GM23248 (cell line): Measurements from ENCODE around the gene TLR9. TPM values are rescaled to one million over a fixed set of nuclear protein-coding genes. Genes with fewer than 3 reads are reported as not detected.

Experiments used
- DNase-seq: peaks from one replicate; pipeline ENCODE4 v3.0.0-alpha.2; 2015
- H2AFZ ChIP-seq: fragments of 200-600 bp; sonication (generic); 2 replicates; pipeline ENCODE4 v1.6.1; 2016; ENCODE audit warnings: antibody characterized with exemption
- H3F3A ChIP-seq: fragments of 200-600 bp; sonication (generic); 2 replicates; pipeline ENCODE4 v1.6.1; 2016; ENCODE audit warnings: mild to moderate bottlenecking, antibody characterized with exemption, mixed run types; ENCODE audit not compliant: insufficient read depth
- H3K27ac ChIP-seq: fragments of 200-600 bp; sonication (generic); 2 replicates; pipeline ENCODE4 v1.5.1; 2016; ENCODE audit warnings: mild to moderate bottlenecking
- H3K27me3 ChIP-seq: fragments of 200-600 bp; sonication (generic); replicated peaks from 2 replicates; pipeline ENCODE4 v1.6.1; 2016; ENCODE audit warnings: mild to moderate bottlenecking; ENCODE audit not compliant: insufficient read depth
- H3K36me3 ChIP-seq: fragments of 200-600 bp; sonication (generic); 2 replicates; pipeline ENCODE4 v1.6.1; 2016; ENCODE audit warnings: low read depth, mild to moderate bottlenecking
- H3K4me1 ChIP-seq: fragments of 200-600 bp; sonication (generic); 2 replicates; pipeline ENCODE4 v1.6.1; 2016; ENCODE audit warnings: mild to moderate bottlenecking; ENCODE audit not compliant: insufficient read depth
- H3K4me2 ChIP-seq: fragments of 200-600 bp; sonication (generic); one replicate; pipeline ENCODE4 v1.6.1; 2016; ENCODE audit warnings: mild to moderate bottlenecking; ENCODE audit not compliant: unreplicated experiment
- H3K4me3 ChIP-seq: fragments of 200-600 bp; sonication (generic); 2 replicates; pipeline ENCODE4 v1.5.1; 2016; ENCODE audit warnings: mild to moderate bottlenecking
- H3K79me2 ChIP-seq: fragments of 200-600 bp; sonication (generic); 2 replicates; pipeline ENCODE4 v1.6.1; 2016; ENCODE audit warnings: mild to moderate bottlenecking; ENCODE audit not compliant: insufficient read depth
- H3K9ac ChIP-seq: fragments of 200-600 bp; sonication (generic); 2 replicates; pipeline ENCODE4 v1.6.1; 2016; ENCODE audit warnings: mild to moderate bottlenecking
- H3K9me2 ChIP-seq: fragments of 200-600 bp; sonication (generic); 2 replicates; pipeline ENCODE4 v1.6.1; 2016; ENCODE audit warnings: mixed run types, mild to moderate bottlenecking, moderate library complexity; ENCODE audit not compliant: insufficient read depth
- H3K9me3 ChIP-seq: fragments of 200-600 bp; sonication (generic); one replicate; pipeline ENCODE4 v1.6.1; 2017; ENCODE audit warnings: low read depth
- H4K20me1 ChIP-seq: fragments of 200-600 bp; sonication (generic); 2 replicates; pipeline ENCODE4 v1.6.0; 2016; ENCODE audit not compliant: insufficient read depth
- EZH2 ChIP-seq: fragments of 200-600 bp; sonication (generic); IDR thresholded peaks from 2 replicates; pipeline ENCODE4 v1.6.1; 2018; ENCODE audit warnings: antibody characterized with exemption, mild to moderate bottlenecking; ENCODE audit not compliant: insufficient read depth, poor library complexity, severe bottlenecking
- EZH2phosphoT487 ChIP-seq: fragments of 200-600 bp; sonication (generic); IDR thresholded peaks from 2 replicates; pipeline ENCODE4 v1.6.1; 2018; ENCODE audit warnings: antibody characterized with exemption, moderate library complexity, mild to moderate bottlenecking, low read depth; ENCODE audit not compliant: insufficient read depth
- WGBS, 2 experiments: methylation state at CpG; one replicate each; pipeline ENCODE4 v1.1.6; 2015 to 2017; ENCODE audit warnings: low lambda C conversion rate in 2 of 2, low coverage in 1 of 2; ENCODE audit errors: missing lambda C conversion rate in 2 of 2; 5-methylcytosine and 5-hydroxymethylcytosine counted together
- in situ Hi-C: fragments of 300-500 bp; cut with MboI; formaldehyde crosslinking; loops from 2 replicates; pipeline ENCODE4 v1.15.0; 2020
- polyA plus RNA-seq: library from polyadenylated mRNA; unstranded; fragments of >200 nt; fragmentation: Nextera tagmentation; extraction: Ambion mirVana; gene quantifications from 2 replicates; pipeline ENCODE4 v1.2.1, GENCODE V29; 2016
- total RNA-seq: library from RNA; depleted of rRNA; stranded (reverse); fragments of >200 nt; shearing (Covaris generic); gene quantifications from 2 replicates; pipeline ENCODE4 v1.2.3, GENCODE V29; 2014

TLR9 gene
- total and polyA plus RNA-seq, 2 experiments from 2014 or later, result not detected

DNA sequence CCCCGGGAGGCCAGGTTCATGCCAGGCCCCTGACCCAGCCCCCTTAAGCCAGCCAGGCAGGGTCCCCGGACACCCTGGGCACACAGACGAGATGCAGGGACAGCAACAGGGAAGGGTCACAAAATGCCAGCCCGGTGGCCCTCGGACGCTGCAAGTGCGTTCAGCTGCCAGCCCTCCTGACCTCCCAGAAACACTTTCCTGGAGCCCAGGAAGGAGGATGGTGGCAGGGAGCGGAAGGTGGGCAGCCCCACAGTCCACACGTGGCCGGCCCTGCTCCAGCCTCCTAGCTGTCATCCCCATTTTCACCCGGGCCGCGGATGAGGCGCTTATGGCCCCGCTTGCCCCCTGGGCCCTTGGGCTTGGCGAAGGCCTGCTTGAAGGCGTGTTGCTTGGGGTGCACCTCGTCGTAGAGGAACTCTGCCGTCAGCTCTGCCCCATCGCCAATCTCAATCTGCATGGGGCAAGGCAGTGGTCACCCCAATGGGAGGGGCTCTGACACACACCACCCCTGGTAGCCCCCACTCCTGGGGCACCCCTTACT is 3.4 kb upstream of the TLR9 start:
- Histone ChIP-seq H3K9me2 (no peaks in the 10 kb centered on the region), H3K9ac (no peak overlapping the region), H3K4me2 (no peak overlapping the region), H4K20me1 (no peaks in the 10 kb centered on the region), H3K9me3 (no peaks in the 10 kb centered on the region), H3K36me3 (peaks cover 12% of the 10 kb centered on the region; the same call in 1 of the 2 replicates), H3K79me2 (peaks cover 20% of the 10 kb centered on the region), H3K4me1 (no peaks in the 10 kb centered on the region), H2AFZ (no peak overlapping the region), H3F3A (no peaks in the 10 kb centered on the region), H3K4me3 (no peak overlapping the region), H3K27ac (no peak overlapping the region), H3K27me3 (no peaks in the 10 kb centered on the region)
- no peak for TF ChIP-seq EZH2
- no peak for TF ChIP-seq EZH2phosphoT487
- 91 to 96% methylated on average over 21 of the region's 21 CpGs for WGBS, 2 experiments
- no peak for DNase-seq
- in situ Hi-C loops, result no loop called here

DNA sequence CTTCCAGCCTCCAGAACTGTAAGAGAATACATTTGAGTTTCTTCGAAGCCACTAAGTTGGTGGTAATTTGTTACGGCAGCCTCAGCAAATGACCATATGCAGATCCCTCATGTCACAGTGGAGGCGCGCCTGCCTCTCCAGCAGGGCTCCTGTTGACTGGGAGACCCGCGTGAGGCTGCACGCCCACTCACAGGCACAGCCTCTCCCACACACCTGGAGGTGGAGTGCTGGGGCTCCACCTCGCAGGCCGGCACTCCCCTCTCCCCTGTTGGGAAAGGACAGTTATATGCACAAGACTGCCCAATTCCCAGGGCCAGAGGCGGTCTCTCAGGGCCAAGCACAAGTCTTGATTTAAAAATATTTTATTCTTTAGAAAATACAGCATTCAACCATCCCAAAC is 2.8 kb upstream of the TLR9 start:
- no peaks in the 10 kb centered on the region for H4K20me1 ChIP-seq
- no peak overlapping the region for H3K4me2 ChIP-seq

DNA sequence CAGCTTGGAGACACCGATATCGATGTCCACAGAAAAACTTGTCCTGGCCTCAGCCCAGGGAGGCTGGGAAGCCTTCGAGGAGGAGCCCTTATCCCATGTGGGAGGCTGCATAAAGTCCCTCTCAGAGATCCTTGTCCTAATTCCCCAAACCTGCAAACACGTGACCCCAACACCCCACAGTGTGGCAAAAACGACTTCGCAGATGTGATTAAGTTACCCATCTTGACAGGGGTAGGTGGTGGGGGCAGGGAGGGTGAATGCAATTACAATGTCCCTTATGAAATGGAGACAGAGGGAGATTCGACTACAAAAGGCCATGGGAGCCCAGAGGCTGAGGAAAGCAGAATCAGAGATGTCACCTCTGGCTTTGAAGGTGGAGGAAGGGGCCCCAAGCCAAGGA is 2.3 kb upstream of the TLR9 start:
- peaks cover 12% of the 10 kb centered on the region; the same call in 1 of the 2 replicates for H3K36me3 ChIP-seq
- TF ChIP-seq EZH2phosphoT487 (no peak), EZH2 (no peak)
- H3F3A ChIP-seq, result no peaks in the 10 kb centered on the region
- no peak overlapping the region for H3K27ac ChIP-seq
- no peaks in the 10 kb centered on the region for H4K20me1 ChIP-seq
- H3K4me3 ChIP-seq, result no peak overlapping the region
- H2AFZ ChIP-seq, result no peak overlapping the region
- in situ Hi-C loops, result no loop called here
- H3K27me3 ChIP-seq, result no peaks in the 10 kb centered on the region
- no peaks in the 10 kb centered on the region for H3K9me3 ChIP-seq
- H3K4me1 ChIP-seq, result no peaks in the 10 kb centered on the region
- H3K9ac ChIP-seq, result no peak overlapping the region
- DNase-seq, result no peak
- H3K9me2 ChIP-seq, result no peaks in the 10 kb centered on the region
- WGBS, 2 experiments, result 86 to 88% methylated on average over 7 of the region's 7 CpGs
- H3K79me2 ChIP-seq, result peaks cover 12% of the 10 kb centered on the region
- no peak overlapping the region for H3K4me2 ChIP-seq

More for the DNA sequence above, 2.8 kb upstream of the TLR9 start:
- no peak overlapping the region for H2AFZ ChIP-seq
- in situ Hi-C loops, result no loop called here
- WGBS, 2 experiments, result 80 to 81% methylated on average over 10 of the region's 10 CpGs
- DNase-seq, result no peak
- H3K27ac ChIP-seq, result no peak overlapping the region
- H3K9me2 ChIP-seq, result no peaks in the 10 kb centered on the region
- H3F3A ChIP-seq, result no peaks in the 10 kb centered on the region
- H3K4me1 ChIP-seq, result no peaks in the 10 kb centered on the region
- H3K27me3 ChIP-seq, result no peaks in the 10 kb centered on the region
- no peak for TF ChIP-seq EZH2phosphoT487
- TF ChIP-seq EZH2, result no peak
- no peak overlapping the region for H3K4me3 ChIP-seq
- peaks cover 12% of the 10 kb centered on the region; the same call in 1 of the 2 replicates for H3K36me3 ChIP-seq
- no peak overlapping the region for H3K9ac ChIP-seq
- no peaks in the 10 kb centered on the region for H3K9me3 ChIP-seq
- H3K79me2 ChIP-seq, result peaks cover 17% of the 10 kb centered on the region

DNA sequence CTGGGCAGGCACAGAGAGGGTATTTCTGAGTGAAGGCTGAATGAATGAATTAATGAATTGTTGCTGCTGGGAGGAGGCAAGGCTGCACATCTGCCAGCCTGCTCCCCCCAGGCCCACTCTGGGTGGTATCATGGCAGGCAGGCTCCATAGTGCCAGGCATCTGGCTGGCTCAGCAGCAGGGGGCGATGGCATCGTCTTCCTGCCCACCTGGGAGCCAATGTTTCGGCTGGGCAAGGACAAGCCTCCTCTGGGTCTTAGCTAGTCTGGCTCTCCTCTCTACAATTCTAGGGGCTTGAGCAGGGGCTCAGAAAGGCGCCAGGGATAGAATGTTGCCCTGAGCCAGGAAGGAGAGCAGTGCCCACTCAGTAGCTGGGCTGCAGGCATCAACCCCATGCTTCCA is 1.7 kb upstream of the TLR9 start:
- H3K9ac ChIP-seq, result no peak overlapping the region
- H3K9me3 ChIP-seq, result no peaks in the 10 kb centered on the region
- in situ Hi-C loops, result no loop called here
- H3K27ac ChIP-seq, result no peak overlapping the region
- no peak overlapping the region for H3K4me2 ChIP-seq
- H2AFZ ChIP-seq, result no peak overlapping the region
- peaks cover 5% of the 10 kb centered on the region for H3K79me2 ChIP-seq
- 75 to 84% methylated on average over 4 of the region's 4 CpGs for WGBS, 2 experiments
- H4K20me1 ChIP-seq, result no peaks in the 10 kb centered on the region
- H3K4me3 ChIP-seq, result no peak overlapping the region
- no peak for DNase-seq
- no peaks in the 10 kb centered on the region for H3F3A ChIP-seq
- H3K36me3 ChIP-seq, result peaks cover 12% of the 10 kb centered on the region; the same call in 1 of the 2 replicates
- no peaks in the 10 kb centered on the region for H3K4me1 ChIP-seq
- no peaks in the 10 kb centered on the region for H3K27me3 ChIP-seq
- TF ChIP-seq EZH2phosphoT487 (no peak), EZH2 (no peak)
- H3K9me2 ChIP-seq, result no peaks in the 10 kb centered on the region
